Astrocyte of the cerebellum (primary cell): ENCODE measurements around the gene QRSL1.
"Not testable (repeated sequence)": the region's sequence is repeated elsewhere in the genome, so short reads cannot be mapped to it uniquely, and the experiment has no call there.

Source experiments
- DNase-seq: peaks from one replicate; pipeline ENCODE4 v3.0.0-alpha.2; 2011; ENCODE audit warnings: low read depth
- H3K4me3 ChIP-seq: 2 replicates; pipeline ENCODE4 v1.5.1; 2011; ENCODE audit warnings: mild to moderate bottlenecking, low read depth, low read length, moderate library complexity
- CTCF ChIP-seq: IDR thresholded peaks from 2 replicates; pipeline ENCODE4 v1.5.1; 2012; ENCODE audit warnings: low read length, low read depth, moderate library complexity, mild to moderate bottlenecking; ENCODE audit errors: missing control alignments
- in situ Hi-C: cut with HindIII; loops from 2 replicates; pipeline ENCODE4 v1.10.0; 2017; ENCODE audit warnings: low sequenced_read_pairs

QRSL1 gene

DNA sequence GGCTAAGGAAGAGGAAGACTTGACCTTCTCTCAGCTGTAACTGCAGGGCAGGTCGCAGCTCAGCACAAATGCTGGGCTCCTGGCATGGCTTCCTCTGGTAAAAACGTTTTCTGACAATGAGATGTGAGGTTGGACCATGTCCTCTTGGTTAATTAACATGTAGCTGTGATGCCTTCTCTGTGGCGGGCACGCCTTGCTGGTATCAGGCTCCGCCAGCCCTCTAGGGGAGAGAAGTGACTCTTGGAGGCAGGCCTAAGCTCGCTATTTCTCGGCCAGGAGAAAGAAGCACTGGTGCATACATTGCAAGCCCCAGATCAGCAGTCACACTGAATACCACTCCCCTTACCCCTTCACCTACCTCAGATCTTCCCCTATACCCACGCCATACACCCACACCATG lies 65.0 kb downstream of the QRSL1 start:
- no peak for DNase-seq
- no peak overlapping the region for H3K4me3 ChIP-seq
- TF ChIP-seq CTCF, result no peak
- in situ Hi-C loops, result loop anchor here (10.0 kb wide), 1 partner anchor 60 kb away; no protein-coding TSS in a partner anchor

GRCh38 chr6:106700581-106700980 lies 71.2 kb downstream of the QRSL1 start:
- no peak overlapping the region for H3K4me3 ChIP-seq
- in situ Hi-C loops, result no loop called here
- DNase-seq, result no peak
- no peak for TF ChIP-seq CTCF

DNA sequence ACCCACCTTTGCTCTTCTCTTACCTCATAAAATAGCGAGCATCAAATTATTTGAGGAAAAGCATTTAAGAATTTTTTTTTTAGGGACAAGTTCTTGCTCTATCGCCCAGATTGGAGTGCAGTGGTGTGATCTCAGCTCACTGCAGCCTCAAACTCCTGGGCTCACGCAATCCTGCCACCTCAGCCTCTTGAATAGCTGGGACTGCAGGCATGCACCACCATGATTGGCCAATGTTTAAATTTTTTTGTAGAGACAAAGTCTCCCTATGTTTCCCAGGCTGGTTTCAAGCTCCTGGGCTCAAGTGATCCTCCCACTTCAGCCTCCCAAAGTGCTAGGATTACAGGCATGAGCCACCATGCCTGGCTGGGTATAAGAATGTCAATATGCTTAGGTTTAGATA lies 71.8 kb downstream of the QRSL1 start:
- in situ Hi-C loops, H3K4me3 ChIP-seq: not testable (repeated sequence)

DNA sequence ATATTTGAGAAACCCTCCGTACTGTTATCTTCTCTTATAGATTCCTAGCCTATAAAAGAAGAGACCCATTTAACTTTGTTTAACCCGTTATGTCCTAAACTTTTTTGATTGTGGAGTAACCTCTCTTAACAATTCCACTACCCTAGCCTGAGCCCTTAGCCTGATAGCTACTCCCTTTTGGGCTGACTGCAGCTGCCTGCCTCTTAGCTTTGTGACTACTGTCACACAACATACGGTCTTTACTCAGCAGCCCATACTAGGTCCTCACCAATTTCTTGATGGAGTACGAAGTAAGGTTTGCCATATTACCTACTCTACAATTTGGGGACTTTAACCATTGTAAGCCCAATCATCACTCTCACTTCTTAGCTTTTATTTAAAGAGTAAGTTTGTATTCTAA lies 72.7 kb downstream of the QRSL1 start:
- TF ChIP-seq CTCF, result no peak
- in situ Hi-C loops, result no loop called here
- H3K4me3 ChIP-seq, result no peak overlapping the region
- no peak for DNase-seq

More for the DNA sequence above, 71.8 kb downstream of the QRSL1 start:
- not testable (repeated sequence) for DNase-seq

DNA sequence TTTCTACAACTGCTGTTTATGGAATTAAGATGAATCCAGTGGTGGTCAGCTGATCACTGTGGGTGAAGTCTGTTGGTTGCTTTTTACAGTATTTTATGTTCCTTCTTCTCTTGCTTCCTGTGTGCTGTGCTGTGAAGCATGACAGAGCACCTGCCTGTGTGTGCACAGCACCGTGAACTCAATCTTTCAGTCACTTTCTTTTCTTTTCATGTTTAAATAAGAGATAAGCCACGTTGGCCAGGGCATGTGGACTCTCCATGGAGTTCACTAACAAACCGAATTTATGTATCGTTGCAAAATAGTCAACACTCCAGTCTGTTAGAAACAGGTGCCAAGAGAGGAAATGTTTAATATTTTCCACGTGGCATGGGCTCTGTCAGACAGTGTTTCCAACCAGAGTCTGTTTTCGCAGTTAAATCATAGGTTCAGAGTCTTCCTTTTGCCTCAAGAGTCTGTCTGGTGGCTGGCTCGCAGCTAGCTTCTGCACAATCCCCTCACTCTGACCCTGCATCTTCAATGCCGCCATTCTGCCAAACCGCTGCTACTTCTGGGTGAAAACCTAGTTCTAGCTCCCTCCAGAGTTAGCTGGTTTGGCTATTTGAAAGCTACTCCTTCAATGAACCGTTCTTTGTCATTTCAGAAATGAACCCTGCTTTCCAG lies 73.2 kb downstream of the QRSL1 start:
- in situ Hi-C loops, result no loop called here
- no peak for DNase-seq
- no peak for TF ChIP-seq CTCF
- H3K4me3 ChIP-seq, result no peak overlapping the region

DNA sequence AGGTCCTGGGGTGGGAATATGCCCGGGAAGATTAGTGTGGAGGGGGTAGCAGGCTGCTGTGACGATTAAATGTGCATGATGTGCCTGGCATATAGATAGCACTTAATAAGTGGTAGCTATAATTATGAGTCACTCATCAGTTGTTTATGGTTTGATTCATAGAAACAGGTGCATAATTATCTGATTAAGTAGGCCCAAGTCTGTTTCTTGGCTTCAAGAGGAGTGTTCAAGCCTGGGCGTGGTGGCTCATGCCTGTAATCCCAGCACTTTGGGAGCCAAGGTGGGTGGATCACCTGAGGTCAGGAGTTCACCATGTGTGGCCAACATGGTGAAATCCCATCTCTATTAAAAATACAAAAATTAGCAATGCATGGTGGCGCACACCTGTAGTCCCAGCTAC lies 74.9 kb downstream of the QRSL1 start:
- no peak overlapping the region for H3K4me3 ChIP-seq
- in situ Hi-C loops, result no loop called here
- TF ChIP-seq CTCF, result no peak
- no peak for DNase-seq

DNA sequence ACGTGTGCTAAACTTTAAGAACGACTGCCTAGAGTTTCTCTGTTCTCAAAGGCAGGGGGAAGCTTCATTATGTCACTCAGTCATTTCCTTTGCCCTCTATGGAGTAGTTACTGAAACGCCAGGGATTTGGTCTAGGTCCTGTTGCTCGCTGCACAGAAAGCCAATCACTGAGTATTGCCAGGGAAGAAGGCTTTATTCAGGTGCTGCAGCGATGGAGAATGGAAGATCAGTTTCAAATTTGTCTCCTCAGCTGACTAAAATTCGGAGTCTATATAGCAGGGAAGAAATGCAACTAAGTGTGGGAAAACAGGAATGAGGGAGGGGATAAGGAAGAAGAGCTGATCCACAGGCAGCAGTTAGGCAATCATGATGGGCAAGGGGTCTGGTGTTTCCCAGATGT lies 75.8 kb downstream of the QRSL1 start:
- H3K4me3 ChIP-seq, result no peak overlapping the region
- in situ Hi-C loops, result no loop called here
- no peak for DNase-seq
- no peak for TF ChIP-seq CTCF
